DOHH2 (cell line): Measurements from ENCODE around the gene PTPRN2.

Experiments used
- H3F3A ChIP-seq: fragments of 200-600 bp; sonication (generic), shearing (Covaris generic); 2 replicates; pipeline ENCODE4 v1.6.0; 2016; ENCODE audit warnings: antibody characterized with exemption, mild to moderate bottlenecking; ENCODE audit not compliant: control insufficient read depth, insufficient read depth
- H3K27ac ChIP-seq: fragments of 200-600 bp; sonication (generic); 2 replicates; pipeline ENCODE4 v1.5.1; 2014; ENCODE audit warnings: low read depth, mild to moderate bottlenecking, low read length, moderate library complexity
- H3K27me3 ChIP-seq: fragments of 200-600 bp; sonication (generic); 2 replicates; pipeline ENCODE4 v1.6.1; 2014; ENCODE audit warnings: mild to moderate bottlenecking, low read length, mixed read lengths; ENCODE audit not compliant: control insufficient read depth
- H3K36me3 ChIP-seq: fragments of 200-600 bp; sonication (generic); 2 replicates; pipeline ENCODE4 v1.6.1; 2014; ENCODE audit warnings: mild to moderate bottlenecking, low read length, moderate library complexity, mixed read lengths; ENCODE audit not compliant: control insufficient read depth
- H3K4me1 ChIP-seq: fragments of 200-600 bp; sonication (generic); 2 replicates; pipeline ENCODE4 v1.6.1; 2014; ENCODE audit warnings: mild to moderate bottlenecking, low read length, mixed read lengths; ENCODE audit not compliant: control insufficient read depth
- H3K4me2 ChIP-seq: fragments of 200-600 bp; sonication (generic); 2 replicates; pipeline ENCODE4 v1.6.0; 2014; ENCODE audit warnings: mild to moderate bottlenecking, low read length, moderate library complexity
- H3K4me3 ChIP-seq: fragments of 200-600 bp; sonication (generic); 2 replicates; pipeline ENCODE4 v1.5.1; 2014; ENCODE audit warnings: mild to moderate bottlenecking, low read length, mixed read lengths
- H3K79me2 ChIP-seq: fragments of 200-600 bp; sonication (generic); 2 replicates; pipeline ENCODE4 v1.6.1; 2014; ENCODE audit warnings: mild to moderate bottlenecking, low read length, mixed read lengths; ENCODE audit not compliant: control insufficient read depth
- H3K9me2 ChIP-seq: fragments of 200-600 bp; sonication (generic); replicated peaks from 2 replicates; pipeline ENCODE4 v1.6.1; 2014; ENCODE audit warnings: mild to moderate bottlenecking, low read length, mixed read lengths; ENCODE audit not compliant: control insufficient read depth
- H3K9me3 ChIP-seq: fragments of 200-600 bp; sonication (generic); 2 replicates; pipeline ENCODE4 v1.6.1; 2014; ENCODE audit warnings: antibody characterized with exemption, low read length, mixed read lengths; ENCODE audit not compliant: control insufficient read depth, insufficient read depth
- H4K20me1 ChIP-seq: fragments of 200-600 bp; sonication (generic); 2 replicates; pipeline ENCODE4 v1.6.0; 2014; ENCODE audit warnings: low read depth, mild to moderate bottlenecking, antibody characterized with exemption, low read length, moderate library complexity; ENCODE audit not compliant: control insufficient read depth, insufficient read depth
- EZH2phosphoT487 ChIP-seq: fragments of 200-600 bp; sonication (generic); IDR thresholded peaks from 2 replicates; pipeline ENCODE4 v1.6.1; 2017; ENCODE audit warnings: borderline replicate concordance, mild to moderate bottlenecking, antibody characterized with exemption, low read length, moderate library complexity, mixed read lengths
- TF ChIP-seq, protein P1 (sequence below): fragments of 200-600 bp; sonication (generic); IDR thresholded peaks from one replicate; pipeline ENCODE4 v1.5.1; 2014; ENCODE audit warnings: antibody characterized with exemption, mild to moderate bottlenecking, low read depth, low read length; ENCODE audit not compliant: poor library complexity, severe bottlenecking

The PTPRN2 gene

DNA sequence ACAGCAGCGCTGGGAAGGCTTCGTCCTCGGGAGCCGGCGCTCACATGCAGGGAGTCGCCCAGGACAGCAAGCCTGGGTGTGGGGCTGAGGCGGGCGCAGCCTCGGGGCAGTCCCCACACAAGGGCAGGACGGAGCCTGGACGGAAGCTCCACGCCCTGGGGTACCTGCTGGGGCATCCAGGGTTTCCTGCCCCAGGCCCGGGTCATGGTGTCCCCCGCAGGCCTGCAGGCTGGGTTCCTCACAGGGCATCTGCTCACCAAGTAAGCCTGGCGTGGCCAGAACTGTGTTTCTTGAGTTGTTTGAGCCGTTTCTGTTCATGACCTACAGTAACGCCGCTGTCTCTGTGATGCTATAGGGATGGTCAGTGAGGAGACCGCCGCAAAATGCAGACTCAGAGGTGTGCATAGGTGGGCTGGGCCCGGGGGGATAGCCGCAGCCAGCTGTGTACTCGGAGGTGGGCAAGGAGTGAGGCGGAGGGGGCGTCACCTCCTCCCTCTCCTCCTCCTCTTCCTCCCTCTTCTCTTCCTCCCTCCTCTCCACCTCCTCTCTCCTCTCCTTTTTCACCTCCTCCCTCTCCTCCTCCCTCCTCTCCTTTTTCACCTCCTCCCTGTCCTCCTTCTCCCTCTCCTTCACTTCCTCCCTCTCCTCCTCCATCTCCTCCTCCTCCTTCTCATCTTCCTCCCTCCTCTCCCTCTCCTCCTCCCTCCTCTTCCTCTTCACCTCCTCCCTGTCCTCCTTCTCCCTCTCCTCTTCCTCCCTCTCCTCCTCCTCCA, 811.9 kb downstream of the PTPRN2 start:
- Histone ChIP-seq H3K36me3 (no peaks in the 10 kb centered on the region), H3K79me2 (no peaks in the 10 kb centered on the region), H3K4me3 (no peak overlapping the region), H3K4me1 (no peaks in the 10 kb centered on the region), H4K20me1 (no peaks in the 10 kb centered on the region), H3K9me2 (no peaks in the 10 kb centered on the region), H3F3A (no peaks in the 10 kb centered on the region), H3K27me3 (no peaks in the 10 kb centered on the region), H3K4me2 (no peak overlapping the region), H3K9me3 (peaks cover 42% of the 10 kb centered on the region), H3K27ac (no peak overlapping the region)
- no peak for TF ChIP-seq EZH2phosphoT487
- TF ChIP-seq, protein P1, sequence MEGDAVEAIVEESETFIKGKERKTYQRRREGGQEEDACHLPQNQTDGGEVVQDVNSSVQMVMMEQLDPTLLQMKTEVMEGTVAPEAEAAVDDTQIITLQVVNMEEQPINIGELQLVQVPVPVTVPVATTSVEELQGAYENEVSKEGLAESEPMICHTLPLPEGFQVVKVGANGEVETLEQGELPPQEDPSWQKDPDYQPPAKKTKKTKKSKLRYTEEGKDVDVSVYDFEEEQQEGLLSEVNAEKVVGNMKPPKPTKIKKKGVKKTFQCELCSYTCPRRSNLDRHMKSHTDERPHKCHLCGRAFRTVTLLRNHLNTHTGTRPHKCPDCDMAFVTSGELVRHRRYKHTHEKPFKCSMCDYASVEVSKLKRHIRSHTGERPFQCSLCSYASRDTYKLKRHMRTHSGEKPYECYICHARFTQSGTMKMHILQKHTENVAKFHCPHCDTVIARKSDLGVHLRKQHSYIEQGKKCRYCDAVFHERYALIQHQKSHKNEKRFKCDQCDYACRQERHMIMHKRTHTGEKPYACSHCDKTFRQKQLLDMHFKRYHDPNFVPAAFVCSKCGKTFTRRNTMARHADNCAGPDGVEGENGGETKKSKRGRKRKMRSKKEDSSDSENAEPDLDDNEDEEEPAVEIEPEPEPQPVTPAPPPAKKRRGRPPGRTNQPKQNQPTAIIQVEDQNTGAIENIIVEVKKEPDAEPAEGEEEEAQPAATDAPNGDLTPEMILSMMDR: no peak

DNA sequence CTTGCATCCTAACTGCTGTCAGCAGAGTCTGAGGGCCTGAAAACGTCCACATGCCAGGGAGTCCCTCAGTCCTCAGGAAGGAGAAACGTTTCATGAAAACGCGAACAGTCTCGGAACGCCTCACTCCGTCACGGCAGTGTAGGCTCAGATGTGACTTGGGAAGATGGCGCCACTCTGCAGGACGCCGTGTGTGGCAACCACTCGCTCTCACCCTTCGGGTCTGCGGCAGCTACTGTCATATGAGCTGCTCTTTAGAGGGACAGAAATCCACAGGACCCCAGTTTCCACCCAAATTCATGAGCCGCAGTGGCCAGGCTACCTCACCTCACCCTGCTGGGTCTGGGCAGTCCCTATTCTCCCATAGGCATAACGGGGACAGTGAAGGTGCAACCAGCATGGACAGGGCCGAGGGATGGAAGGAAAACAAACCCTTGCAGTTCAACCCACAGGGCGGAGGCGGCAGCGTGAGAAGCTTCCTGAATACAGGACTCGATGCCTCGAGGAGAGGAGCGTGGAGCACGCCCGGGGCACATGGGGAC, 812.5 kb downstream of the PTPRN2 start:
- Histone ChIP-seq H3K79me2 (no peaks in the 10 kb centered on the region), H3K4me2 (no peak overlapping the region), H3K9me2 (no peaks in the 10 kb centered on the region), H3K4me3 (no peak overlapping the region), H3K27me3 (no peaks in the 10 kb centered on the region), H3F3A (no peaks in the 10 kb centered on the region), H4K20me1 (no peaks in the 10 kb centered on the region), H3K27ac (no peak overlapping the region), H3K4me1 (no peaks in the 10 kb centered on the region), H3K9me3 (peaks cover 37% of the 10 kb centered on the region), H3K36me3 (no peaks in the 10 kb centered on the region)
- TF ChIP-seq, protein P1: no peak
- no peak for TF ChIP-seq EZH2phosphoT487

DNA sequence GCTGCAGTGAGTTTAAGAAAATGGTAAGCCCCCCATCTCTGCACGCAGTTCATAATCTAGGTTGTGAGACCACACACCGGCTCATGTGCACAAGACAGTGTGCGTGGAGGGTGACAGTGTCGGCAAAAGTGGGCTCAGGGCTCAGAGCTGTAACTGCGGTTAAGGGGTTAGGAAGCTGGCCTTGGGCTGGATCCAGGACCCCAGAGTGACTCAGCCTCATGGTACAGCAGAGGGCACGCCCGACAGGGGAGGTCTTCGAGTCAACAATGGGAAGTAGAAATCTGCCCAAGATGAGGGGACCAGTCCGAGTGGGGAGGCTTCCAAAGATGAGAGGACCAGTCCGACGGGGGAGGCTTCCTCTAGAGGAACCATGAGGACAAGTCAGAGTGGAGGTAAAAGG, 813.1 kb downstream of the PTPRN2 start:
- no peaks in the 10 kb centered on the region for H3K4me1 ChIP-seq
- H3F3A ChIP-seq: no peaks in the 10 kb centered on the region
- no peaks in the 10 kb centered on the region for H3K27me3 ChIP-seq
- no peaks in the 10 kb centered on the region for H3K9me2 ChIP-seq
- no peaks in the 10 kb centered on the region for H4K20me1 ChIP-seq
- no peak overlapping the region for H3K27ac ChIP-seq
- peaks cover 32% of the 10 kb centered on the region for H3K9me3 ChIP-seq
- H3K4me2 ChIP-seq: no peak overlapping the region
- no peak overlapping the region for H3K4me3 ChIP-seq
- no peaks in the 10 kb centered on the region for H3K36me3 ChIP-seq
- no peaks in the 10 kb centered on the region for H3K79me2 ChIP-seq
- TF ChIP-seq, protein P1: no peak
- no peak for TF ChIP-seq EZH2phosphoT487
